GM20431 (cell line): ENCODE results near the gene SRGAP3.
"Not testable (repeated sequence)": the region's sequence is repeated elsewhere in the genome, so short reads cannot be mapped to it uniquely, and the experiment has no call there.

Experiments used
- in situ Hi-C: fragments of 300-500 bp; cut with MseI, MboI; formaldehyde crosslinking; loops from one replicate; pipeline ENCODE4 v1.15.0; 2020; ENCODE audit warnings: low sequenced_read_pairs; ENCODE audit not compliant: unreplicated experiment

The SRGAP3 gene

GRCh38 chr3:9249273-9250192, at the start of gene SRGAP3:
Gene SRGAP3 (minus strand): TSS chr3:9249646. CDS start chr3:9248951, 695 bp downstream.
- in situ Hi-C loops: no loop called here

GRCh38 chr3:9298236-9298635, 48.8 kb upstream of the SRGAP3 start:
- in situ Hi-C loops: no loop called here

GRCh38 chr3:9296241-9296640, 46.8 kb upstream of the SRGAP3 start:
- in situ Hi-C loops: no loop called here

- in situ Hi-C loops: no loop called here
These were observed 45.6 kb upstream of the SRGAP3 start for GRCh38 chr3:9295007-9295406.

GRCh38 chr3:9293953-9294352, 44.5 kb upstream of the SRGAP3 start:
- in situ Hi-C loops: not testable (repeated sequence)

GRCh38 chr3:9293076-9293475, 43.6 kb upstream of the SRGAP3 start:
- in situ Hi-C loops: no loop called here

- in situ Hi-C loops: no loop called here
These were observed 43.1 kb upstream of the SRGAP3 start for GRCh38 chr3:9292516-9292915.

- in situ Hi-C loops: no loop called here
These were observed 42.5 kb upstream of the SRGAP3 start for GRCh38 chr3:9291821-9292410.

GRCh38 chr3:9290566-9290965, 41.1 kb upstream of the SRGAP3 start:
- in situ Hi-C loops: no loop called here

GRCh38 chr3:9281533-9281932, 32.1 kb upstream of the SRGAP3 start:
- in situ Hi-C loops: not testable (repeated sequence)

- in situ Hi-C loops: no loop called here
These were observed 31.2 kb upstream of the SRGAP3 start for GRCh38 chr3:9280451-9281219.

- in situ Hi-C loops: no loop called here
These were observed 30.5 kb upstream of the SRGAP3 start for GRCh38 chr3:9279966-9280365.

- in situ Hi-C loops: no loop called here
These were observed 29.1 kb upstream of the SRGAP3 start for GRCh38 chr3:9278498-9278897.

GRCh38 chr3:9278085-9278484, 28.6 kb upstream of the SRGAP3 start:
- in situ Hi-C loops: no loop called here

- in situ Hi-C loops: no loop called here
These were observed 27.4 kb upstream of the SRGAP3 start for GRCh38 chr3:9276761-9277370.

GRCh38 chr3:9271903-9272302, 22.5 kb upstream of the SRGAP3 start:
- in situ Hi-C loops: no loop called here

GRCh38 chr3:9270704-9271103, 21.3 kb upstream of the SRGAP3 start:
- in situ Hi-C loops: no loop called here

- in situ Hi-C loops: no loop called here
These were observed 17.3 kb upstream of the SRGAP3 start for GRCh38 chr3:9266716-9267115.

- in situ Hi-C loops: no loop called here
These were observed 10.9 kb upstream of the SRGAP3 start for GRCh38 chr3:9260305-9260704.

GRCh38 chr3:9257092-9257491, 7.6 kb upstream of the SRGAP3 start:
- in situ Hi-C loops: no loop called here
